Mesodermal cell (in vitro differentiated cells): Measurements from ENCODE around the gene CSGALNACT2.

Experiments used
- H3K27ac ChIP-seq: 2 replicates; pipeline ENCODE4 v1.7.0; 2013; ENCODE audit warnings: mild to moderate bottlenecking, low read depth, low read length, moderate library complexity; ENCODE audit not compliant: severe bottlenecking
- H3K36me3 ChIP-seq: 2 replicates; pipeline ENCODE4 v1.7.1; 2013; ENCODE audit warnings: mild to moderate bottlenecking, low read length, moderate library complexity; ENCODE audit not compliant: control insufficient read depth, insufficient read depth
- H3K4me1 ChIP-seq: one replicate; pipeline ENCODE4 v1.7.1; 2013; ENCODE audit warnings: mild to moderate bottlenecking, low read length; ENCODE audit not compliant: insufficient read depth, control insufficient read depth, poor library complexity, severe bottlenecking
- H3K4me3 ChIP-seq: 2 replicates; pipeline ENCODE4 v1.7.0; 2013; ENCODE audit warnings: low read length, control low read depth, mild to moderate bottlenecking; ENCODE audit not compliant: insufficient read depth, poor library complexity, severe bottlenecking; ENCODE audit errors: extremely low read depth
- H3K9me3 ChIP-seq: 2 replicates; pipeline ENCODE4 v1.7.1; 2013; ENCODE audit warnings: mild to moderate bottlenecking, low read length, moderate library complexity; ENCODE audit not compliant: control insufficient read depth
- WGBS, 2 experiments: methylation state at CpG; one replicate each; pipeline ENCODE4 v1.1.5; 2013; ENCODE audit warnings: missing lambda C conversion rate in 2 of 2; ENCODE audit not compliant: insufficient coverage in 2 of 2; 5-methylcytosine and 5-hydroxymethylcytosine counted together

The CSGALNACT2 gene

DNA sequence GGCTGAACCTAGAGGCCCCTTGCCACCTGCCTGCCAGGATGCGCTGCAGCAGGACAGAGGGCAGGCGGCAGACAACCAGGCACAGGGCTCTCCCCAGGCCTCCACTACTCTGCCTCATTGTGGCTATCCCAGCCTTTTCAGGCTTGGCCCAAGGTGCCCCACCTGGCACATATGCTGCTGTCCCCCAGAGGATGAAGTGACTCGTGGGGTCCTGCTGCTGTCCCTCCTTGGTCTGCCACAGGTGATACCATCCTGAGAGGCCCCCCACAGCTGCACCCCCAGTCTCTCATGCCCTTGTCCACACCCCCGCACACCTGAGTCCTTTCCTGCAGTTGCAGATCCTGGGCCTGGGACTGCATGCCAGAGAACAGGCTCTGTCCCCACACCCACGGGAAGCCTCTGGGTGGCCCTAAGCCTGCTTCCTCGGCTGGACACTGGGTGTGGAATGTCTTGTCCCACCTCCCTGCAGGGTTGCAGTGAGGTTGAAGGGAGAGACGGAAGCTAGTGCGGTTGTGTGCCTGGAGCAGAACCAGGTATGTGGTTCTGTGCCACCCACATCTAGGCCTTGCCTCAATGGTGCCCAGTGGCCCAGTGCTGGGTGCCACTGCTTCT, 73.3 kb downstream of the CSGALNACT2 start:
- Histone ChIP-seq H3K36me3 (no peaks in the 10 kb centered on the region), H3K4me1 (no peaks in the 10 kb centered on the region), H3K27ac (no peak overlapping the region), H3K4me3 (no peak overlapping the region), H3K9me3 (no peaks in the 10 kb centered on the region)
- 87 to 98% methylated on average over 7 to 8 of the region's 8 CpGs for WGBS, 2 experiments

DNA sequence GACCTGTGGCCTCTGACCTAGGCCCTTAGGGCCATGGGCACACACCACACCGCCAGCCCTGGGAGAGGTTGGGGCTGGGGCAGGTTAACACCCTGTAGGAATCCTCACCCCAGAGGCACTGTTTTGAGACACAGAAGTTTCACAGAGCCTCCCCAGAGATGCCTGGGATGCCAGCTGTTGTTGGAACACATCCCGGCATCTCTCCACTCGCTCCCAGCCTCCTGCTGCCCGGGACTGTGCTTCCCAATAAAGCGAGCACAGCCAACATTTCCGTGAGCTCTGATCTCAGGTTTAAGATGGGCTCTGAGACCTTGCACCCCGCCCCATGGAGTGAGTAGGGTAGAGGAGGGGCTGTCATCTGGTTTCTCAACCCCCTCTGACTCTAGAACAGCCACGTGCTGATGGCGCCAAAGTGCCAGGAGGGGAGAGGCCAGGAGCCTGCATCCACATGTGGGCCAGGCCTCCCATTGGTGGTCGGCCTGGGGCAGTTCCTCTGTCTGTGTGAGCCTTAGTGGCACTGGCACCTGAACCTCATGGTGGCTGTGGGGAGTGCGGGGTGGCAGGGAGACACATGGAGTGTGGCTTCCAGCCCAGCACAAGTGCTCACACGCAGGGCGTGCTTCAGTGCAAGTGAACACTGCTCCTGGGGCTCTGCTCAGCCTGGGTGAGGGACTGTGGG, 73.9 kb downstream of the CSGALNACT2 start:
- Histone ChIP-seq H3K4me3 (no peak overlapping the region), H3K27ac (no peak overlapping the region), H3K36me3 (no peaks in the 10 kb centered on the region), H3K9me3 (no peaks in the 10 kb centered on the region), H3K4me1 (no peaks in the 10 kb centered on the region)
- 82 to 87% methylated on average over 11 to 12 of the region's 13 CpGs for WGBS, 2 experiments

DNA sequence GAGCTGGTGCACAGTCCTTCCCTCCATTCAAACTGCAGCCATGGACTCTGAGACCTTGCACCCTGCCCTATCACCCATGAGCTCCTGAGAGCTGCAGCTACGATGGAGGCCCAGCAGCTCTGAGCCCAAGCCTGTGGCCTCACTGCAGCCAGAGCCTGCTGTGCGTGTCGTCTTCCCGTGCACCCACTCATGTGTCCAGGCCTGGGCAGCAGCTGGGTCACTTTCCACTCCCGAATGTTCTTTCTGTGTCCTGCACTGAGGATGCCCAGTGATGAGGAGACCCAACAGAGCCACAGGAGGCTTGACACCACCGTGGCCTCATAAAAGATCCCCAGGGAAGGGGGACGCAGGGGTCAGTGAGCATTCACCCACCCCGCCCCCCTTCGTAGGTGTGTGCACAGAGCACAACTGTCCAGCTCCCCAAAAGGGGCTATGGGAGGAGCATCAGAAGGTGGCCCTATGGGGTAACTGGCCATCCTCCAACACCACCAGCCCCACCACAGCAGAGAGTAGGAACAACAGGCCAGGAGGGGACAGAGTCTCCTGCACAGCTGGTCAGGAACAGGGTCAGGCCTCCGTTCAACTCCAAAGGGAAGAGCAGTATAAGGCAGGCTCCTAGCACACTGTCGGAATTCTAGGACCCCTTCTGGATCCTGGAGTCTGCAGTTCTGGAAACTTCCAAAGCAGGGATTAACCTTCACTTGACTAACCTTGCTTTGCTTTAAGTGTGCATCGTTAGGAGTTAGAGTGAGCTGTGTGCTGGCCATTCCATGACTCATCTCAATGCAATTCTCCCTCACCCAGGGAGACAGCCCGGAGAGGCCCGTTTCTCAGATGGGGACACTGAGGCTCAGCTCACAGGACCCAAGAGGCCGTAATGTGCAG, 76.1 kb downstream of the CSGALNACT2 start:
- H3K4me3 ChIP-seq: no peak overlapping the region
- no peaks in the 10 kb centered on the region for H3K4me1 ChIP-seq
- H3K9me3 ChIP-seq: no peaks in the 10 kb centered on the region
- 87 to 89% methylated on average over 11 to 14 of the region's 15 CpGs for WGBS, 2 experiments
- H3K36me3 ChIP-seq: no peaks in the 10 kb centered on the region
- H3K27ac ChIP-seq: no peak overlapping the region

DNA sequence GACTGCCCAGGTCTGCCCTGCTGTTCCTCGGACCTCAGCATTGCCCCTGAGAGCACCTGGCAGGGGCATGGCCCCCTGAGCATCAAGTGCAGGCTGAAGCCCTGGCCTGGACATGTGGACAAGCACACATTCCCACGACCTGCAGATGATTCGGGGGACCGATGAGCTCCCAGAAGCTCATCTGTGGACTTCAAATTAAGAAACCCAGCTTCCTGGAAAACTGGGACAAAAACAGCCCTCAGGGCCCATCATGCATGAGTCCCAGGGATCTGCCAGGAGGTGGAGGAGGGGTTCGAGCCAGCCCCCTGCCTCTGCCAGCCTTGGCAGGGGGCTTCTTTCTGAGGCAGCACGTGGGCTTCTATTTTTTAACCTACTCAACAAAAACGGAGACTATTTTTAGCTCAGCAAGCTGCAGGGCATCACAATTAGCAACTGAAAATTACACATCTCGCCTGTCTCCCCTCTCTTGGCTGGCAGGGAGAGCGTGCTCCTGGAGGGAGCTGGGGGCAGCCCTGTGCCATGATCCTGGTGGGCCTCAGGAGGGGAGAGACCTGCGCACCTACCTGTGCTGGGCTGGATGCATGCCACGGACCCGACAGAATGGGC, 76.8 kb downstream of the CSGALNACT2 start:
- Histone ChIP-seq H3K27ac (no peak overlapping the region), H3K9me3 (no peaks in the 10 kb centered on the region), H3K36me3 (no peaks in the 10 kb centered on the region), H3K4me3 (no peak overlapping the region), H3K4me1 (no peaks in the 10 kb centered on the region)
- 61 to 70% methylated on average over 5 to 9 of the region's 12 CpGs for WGBS, 2 experiments

DNA sequence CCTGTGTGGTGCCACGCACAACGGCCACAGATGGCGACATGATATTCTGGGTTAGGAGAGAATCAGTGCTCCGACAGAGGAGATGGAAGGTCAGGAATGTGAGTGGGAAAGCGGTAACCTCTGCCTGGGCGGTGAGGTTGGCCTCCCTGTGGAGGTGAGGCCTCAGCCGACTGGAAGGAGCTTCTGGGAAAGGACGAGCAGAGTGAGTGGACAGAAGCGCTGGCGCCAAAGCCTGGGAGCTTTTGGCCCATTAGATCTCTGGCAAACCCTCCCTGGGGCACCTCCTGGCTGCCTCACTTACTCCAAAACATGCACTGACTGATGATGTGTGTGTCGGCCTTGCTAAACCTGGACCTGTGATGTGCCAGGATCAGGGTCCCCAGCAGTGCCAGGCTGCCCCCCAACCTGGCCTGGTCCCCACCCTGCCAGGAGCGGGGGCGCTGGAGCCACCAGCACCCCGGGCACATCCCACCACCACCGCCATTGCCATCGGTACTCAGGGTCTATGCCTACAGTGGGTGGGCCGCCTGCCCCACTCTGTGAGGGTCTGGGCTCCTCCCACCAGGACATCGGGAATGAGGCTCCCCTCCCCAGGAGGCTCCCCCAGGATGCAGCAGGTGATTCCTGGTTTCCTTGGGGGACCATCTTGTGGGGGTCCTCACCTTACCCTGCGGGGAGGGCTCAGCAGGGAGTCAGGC, 77.7 kb downstream of the CSGALNACT2 start:
- no peak overlapping the region for H3K27ac ChIP-seq
- WGBS, 2 experiments: 87 to 89% methylated on average over 18 of the region's 19 CpGs
- no peaks in the 10 kb centered on the region for H3K9me3 ChIP-seq
- no peaks in the 10 kb centered on the region for H3K4me1 ChIP-seq
- H3K36me3 ChIP-seq: no peaks in the 10 kb centered on the region
- H3K4me3 ChIP-seq: no peak overlapping the region

DNA sequence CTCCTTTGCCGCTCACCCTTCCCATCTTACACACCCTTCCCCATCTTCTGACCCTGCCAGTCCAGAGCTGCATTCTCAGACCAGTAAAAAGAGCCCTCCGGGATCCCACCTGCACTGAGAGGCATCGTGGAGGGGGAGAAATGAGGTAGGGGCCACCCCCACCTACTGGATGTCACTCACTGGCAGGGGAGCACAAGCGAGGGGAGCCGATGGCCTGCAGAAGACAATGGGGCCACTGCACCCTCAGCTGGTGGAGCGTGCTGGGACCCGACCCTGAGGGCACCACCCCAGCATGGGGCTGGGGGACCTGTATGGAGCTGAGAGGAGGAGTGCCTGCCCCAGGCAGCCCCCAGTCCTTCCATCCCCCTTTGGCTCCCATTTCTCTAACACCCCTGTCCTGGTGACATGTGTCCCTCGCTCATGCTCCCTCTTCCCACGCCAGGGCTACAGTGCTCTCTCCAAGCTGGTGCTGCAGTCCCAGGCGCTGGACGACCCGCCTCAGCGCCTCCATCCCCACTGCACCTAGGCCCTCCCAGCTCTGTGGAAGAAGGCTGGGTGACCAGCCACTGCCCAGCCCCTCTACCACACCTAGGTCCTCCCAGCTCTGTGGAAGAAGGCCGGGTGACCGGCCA, 78.8 kb downstream of the CSGALNACT2 start:
- Histone ChIP-seq H3K9me3 (no peaks in the 10 kb centered on the region), H3K27ac (no peak overlapping the region), H3K4me3 (no peak overlapping the region), H3K4me1 (peaks cover 3% of the 10 kb centered on the region), H3K36me3 (no peaks in the 10 kb centered on the region)
- WGBS, 2 experiments: 89 to 92% methylated on average over 14 of the region's 15 CpGs

DNA sequence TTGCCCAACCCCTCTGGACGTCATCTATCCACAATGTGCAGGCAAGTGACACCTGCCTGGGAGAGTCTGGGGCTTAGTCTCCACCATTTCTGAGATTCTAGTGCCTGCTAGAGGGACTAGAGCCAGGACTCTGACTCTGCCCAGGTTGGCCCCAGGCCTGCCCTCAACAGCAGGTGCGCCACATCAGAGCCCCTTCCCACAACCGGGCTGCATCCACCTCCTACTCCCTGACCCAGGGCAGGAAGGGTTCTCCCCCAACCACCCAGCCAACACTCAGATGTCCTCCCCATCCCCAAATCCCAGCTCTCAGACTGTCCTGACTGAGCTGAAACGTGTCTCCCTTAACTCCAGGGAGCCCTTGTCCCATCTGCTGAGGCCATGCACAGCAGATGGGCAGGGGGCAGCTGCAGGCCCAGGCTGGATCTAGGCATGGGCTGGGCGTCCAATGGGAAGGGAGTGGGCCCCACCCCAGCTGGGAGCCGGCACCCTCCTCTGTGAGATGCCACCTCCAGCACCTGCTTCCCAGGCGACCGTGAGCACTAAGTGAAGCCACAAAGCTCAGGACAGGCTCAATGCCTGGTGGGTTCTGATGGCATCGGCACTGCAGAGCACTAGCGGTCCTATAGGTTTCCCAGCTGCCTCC, 79.4 kb downstream of the CSGALNACT2 start:
- no peak overlapping the region for H3K27ac ChIP-seq
- 83 to 85% methylated on average over 8 to 10 of the region's 10 CpGs for WGBS, 2 experiments
- peaks cover 3% of the 10 kb centered on the region for H3K4me1 ChIP-seq
- no peak overlapping the region for H3K4me3 ChIP-seq
- H3K9me3 ChIP-seq: no peaks in the 10 kb centered on the region
- no peaks in the 10 kb centered on the region for H3K36me3 ChIP-seq

DNA sequence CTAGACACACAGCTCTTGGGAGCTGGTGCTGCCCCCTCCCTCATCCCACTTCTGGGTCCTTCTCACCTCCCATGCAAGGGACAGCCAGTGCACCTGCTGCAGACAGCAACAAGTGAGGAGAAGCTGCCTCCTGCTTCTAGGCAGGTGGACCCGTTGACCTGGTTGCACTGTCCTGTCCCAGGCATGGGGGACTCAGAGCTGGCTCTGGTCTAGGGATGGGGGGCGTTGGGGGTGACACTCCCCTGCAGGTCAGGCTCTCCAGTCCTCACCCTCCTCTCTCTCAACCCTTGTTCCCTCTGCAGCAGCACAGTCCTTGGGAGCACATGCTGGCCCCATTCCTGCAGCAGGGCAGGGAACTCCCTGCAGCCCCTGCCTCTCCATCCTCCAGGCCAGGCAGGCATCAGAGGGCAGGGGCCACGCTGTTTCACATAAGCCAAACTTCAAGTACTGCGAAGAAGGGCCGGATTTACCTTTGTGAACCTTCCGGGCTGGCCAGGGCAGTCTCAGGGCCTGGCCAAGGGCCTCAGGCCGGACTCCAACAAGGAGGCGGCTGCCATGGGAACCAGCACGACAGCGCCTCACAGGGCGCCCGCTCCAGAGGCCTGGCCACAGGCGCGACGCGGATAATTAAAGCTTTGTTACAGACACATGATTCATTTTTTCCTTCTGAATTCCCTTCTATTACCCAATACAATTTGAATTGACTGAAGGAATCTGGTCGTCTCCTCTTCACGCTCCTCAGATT, 80.1 kb downstream of the CSGALNACT2 start:
- WGBS, 2 experiments: 81 to 88% methylated on average over 15 to 17 of the region's 18 CpGs
- H3K4me1 ChIP-seq: peaks cover 3% of the 10 kb centered on the region
- H3K9me3 ChIP-seq: no peaks in the 10 kb centered on the region
- H3K4me3 ChIP-seq: no peak overlapping the region
- H3K36me3 ChIP-seq: no peaks in the 10 kb centered on the region
- no peak overlapping the region for H3K27ac ChIP-seq
